Spleen (tissue), 11 donors: ENCODE data around the gene IGSF6. TPM values are rescaled to one million over a fixed set of nuclear protein-coding genes. Genes with fewer than 3 reads are reported as not detected.
A peak's percentile ranks its signal among the peaks of the same experiment; 100 is the strongest.
"Not testable (repeated sequence)": the region's sequence is repeated elsewhere in the genome, so short reads cannot be mapped to it uniquely, and the experiment has no call there.

ENCODE experiments used
- DNase-seq: peaks from one replicate; pipeline ENCODE4 v3.0.0-alpha.2; 2020
- H3K27ac ChIP-seq, 8 donors: fragments of 200-600 bp; sonication (generic) in 7 of 8; 1 replicate in 4 of 8; 2 replicates in 4 of 8; pipeline versions ENCODE4 v1.5.0 to v1.8.0; 2016 to 2021; ENCODE audit warnings: inconsistent platforms in 4 of 8, mild to moderate bottlenecking in 4 of 8, moderate library complexity in 1 of 8
- H3K27me3 ChIP-seq, 7 donors: fragments of 200-600 bp; sonication (generic) in 6 of 7; replicated peaks in 1 of 7; 1 replicate in 4 of 7; 2 replicates in 3 of 7; pipeline versions ENCODE4 v1.5.0 to v1.8.0; 2016 to 2021; ENCODE audit warnings: inconsistent platforms in 3 of 7, mild to moderate bottlenecking in 1 of 7
- H3K36me3 ChIP-seq, 6 donors: fragments of 200-600 bp; sonication (generic) in 5 of 6; 1 replicate in 4 of 6; 2 replicates in 2 of 6; pipeline versions ENCODE4 v1.5.0 to v1.8.0; 2016 to 2021; ENCODE audit warnings: inconsistent platforms in 2 of 6
- H3K4me1 ChIP-seq, 6 donors: fragments of 200-600 bp; sonication (generic) in 5 of 6; 1 replicate in 3 of 6; 2 replicates in 3 of 6; pipeline versions ENCODE4 v1.5.0 to v1.8.0; 2016 to 2021; ENCODE audit warnings: inconsistent platforms in 3 of 6
- H3K4me3 ChIP-seq, 8 donors: fragments of 200-600 bp; sonication (generic) in 7 of 8; 1 replicate in 4 of 8; 2 replicates in 4 of 8; pipeline versions ENCODE4 v1.5.0 to v1.8.0; 2016 to 2021; ENCODE audit warnings: inconsistent platforms in 4 of 8, mild to moderate bottlenecking in 4 of 8, moderate library complexity in 2 of 8
- H3K9me3 ChIP-seq, 8 donors: fragments of 200-600 bp; sonication (generic) in 7 of 8; 1 replicate in 4 of 8; 2 replicates in 4 of 8; pipeline versions ENCODE4 v1.5.0 to v1.8.0; 2016 to 2021; ENCODE audit warnings: inconsistent platforms in 4 of 8
- CTCF ChIP-seq, 11 experiments: fragments of 200-600 bp in 7 of 11; fragments of 450-650 bp in 4 of 11; sonication (generic) in 4 of 11; IDR thresholded peaks in 8 of 11; conservative IDR thresholded peaks in 3 of 11; 1 replicate in 7 of 11; 2 replicates in 4 of 11; pipeline versions ENCODE4 v1.4.0 to v1.8.0; 2016 to 2021; ENCODE audit warnings: antibody characterized with exemption in 11 of 11, inconsistent platforms in 4 of 11, mild to moderate bottlenecking in 1 of 11
- POLR2A ChIP-seq, 3 donors: fragments of 450-650 bp; IDR thresholded peaks; one replicate each; pipeline ENCODE4 v1.5.1; 2017; ENCODE audit warnings: antibody characterized with exemption in 3 of 3, mild to moderate bottlenecking in 1 of 3
- POLR2AphosphoS5 ChIP-seq, 3 donors: sonication (generic); formaldehyde crosslinking; IDR thresholded peaks; one replicate each; pipeline ENCODE4 v1.5.1; 2017; ENCODE audit warnings: antibody characterized with exemption in 3 of 3
- WGBS, 5 donors: extraction: QIAGEN DNeasy Blood & Tissue Kit in 3 of 5; methylation state at CpG; one replicate each; pipeline versions ENCODE4 v1.1.5 to v1.1.7; 2013 to 2018; 5-methylcytosine and 5-hydroxymethylcytosine counted together
- intact Hi-C: fragments of 100-400 bp; cut with DNase I; formaldehyde crosslinking; loops from one replicate; pipeline ENCODE4 v1.15.0; 2023; ENCODE audit warnings: low total_unique reads
- polyA plus RNA-seq, 3 donors: library from polyadenylated mRNA; stranded (reverse); fragments of 200-250 nt; gene quantifications; one replicate each; pipeline ENCODE4 v1.2.1, GENCODE V29; 2013
- total RNA-seq, 7 donors: library from RNA; depleted of rRNA in 3 of 7; stranded (reverse); fragments of >200 nt in 3 of 7; fragmentation: NEBNext Ultra II Directional in 4 of 7; extraction: Animal tissue kit (Norgen Biotek cat#: 25700) in 4 of 7; gene quantifications; one replicate each; pipeline versions ENCODE4 v1.1.0 to v1.2.1, GENCODE V29; 2016 to 2021
- donor health status: healthy with polysubstance abuse.
- donor health status: DM: no; HTN: no; CAD: no; lungs with moderate emphysema.
- donor health status: DM: no; HTN: no; CAD: no.
- donor health status: Bipolar disorder and iron deficiency.
- donor health status: healthy.
- donor health status: DM: no; HTN: no; CAD: no.
- donor health status: DM: yes; HTN: yes; CAD: no.

Gene IGSF6
- total and polyA plus RNA-seq, 10 donors = 15.5 to 134 (median 60.7) TPM

GRCh38 chr16:21610006-21610544 is 42.3 kb downstream of the IGSF6 start:
- no peak overlapping the region for H3K4me3 ChIP-seq

DNA sequence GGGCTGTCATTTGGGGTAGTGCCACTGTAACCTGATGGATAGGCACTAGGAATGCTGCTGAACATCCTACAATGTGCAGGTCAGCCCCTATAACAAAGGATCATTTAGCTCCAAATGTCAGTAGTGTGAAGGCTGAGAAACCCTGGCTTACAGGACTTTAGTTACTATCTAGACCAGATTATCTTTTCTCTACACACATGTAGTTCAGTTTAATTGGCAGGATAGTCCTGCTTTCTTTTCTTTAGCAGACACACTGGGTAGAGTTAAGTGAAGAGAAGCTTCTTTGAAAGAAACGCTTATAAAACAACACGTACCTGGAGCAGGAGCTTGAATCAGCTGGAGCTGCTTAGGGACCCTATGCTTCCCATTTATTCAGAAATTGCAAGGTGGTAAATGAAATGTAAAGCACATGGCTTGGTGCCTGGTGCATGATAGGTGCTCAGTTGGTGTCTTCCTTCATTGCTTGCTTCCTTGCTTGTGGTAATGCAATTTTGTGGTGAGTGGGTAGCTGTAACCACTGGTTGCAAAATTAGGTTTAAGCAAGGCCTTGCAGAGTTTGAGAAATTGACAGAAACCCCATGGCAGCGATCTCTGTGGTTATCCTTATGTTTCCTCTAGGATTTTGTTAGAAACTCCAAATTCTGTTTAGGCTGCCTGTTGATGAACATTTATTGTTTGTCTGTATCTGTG is 43.6 kb downstream of the IGSF6 start:
- Histone ChIP-seq H3K9me3 (no peaks in the 10 kb centered on the region), H3K36me3 (peaks cover 0 to 12% (median 0%) of the 10 kb centered on the region in 6 donors), H3K27me3 (no peaks in the 10 kb centered on the region), H3K4me1 (peaks cover 33 to 100% (median 83%) of the 10 kb centered on the region in 6 donors), H3K27ac (peak overlapping the region in 7 of 8 donors; percentile 10 to 82 (median 64)), H3K4me3 (peak overlapping the region in 2 of 8 donors; percentile 14 to 20)
- intact Hi-C loops = no loop called here
- WGBS, 5 donors = 37 to 66% (median 49%) methylated on average over 3 of the region's 3 CpGs
- DNase-seq = no peak
- TF ChIP-seq CTCF (IDR thresholded peaks at IDR 0.05 in 8 of 11, conservative IDR thresholded peaks at IDR 0.05 in 3 of 11) (no peak), POLR2AphosphoS5 (IDR thresholded peaks at IDR 0.05) (peak in 1 of 3 donors; percentile 70), POLR2A (IDR thresholded peaks at IDR 0.05) (no peak)

More at GRCh38 chr16:21610006-21610544, 42.3 kb downstream of the IGSF6 start:
- Histone ChIP-seq H3K4me1 (peaks cover 22 to 100% (median 74%) of the 10 kb centered on the region in 6 donors), H3K9me3 (no peaks in the 10 kb centered on the region), H3K27ac (peak overlapping the region in 4 of 8 donors; percentile 62 to 82 (median 78)), H3K36me3 (peaks cover 0 to 25% (median 0%) of the 10 kb centered on the region in 6 donors), H3K27me3 (no peaks in the 10 kb centered on the region)
- TF ChIP-seq POLR2A (IDR thresholded peaks at IDR 0.05) = no peak
- TF ChIP-seq CTCF (IDR thresholded peaks at IDR 0.05 in 8 of 11, conservative IDR thresholded peaks at IDR 0.05 in 3 of 11) = no peak
- TF ChIP-seq POLR2AphosphoS5 (IDR thresholded peaks at IDR 0.05) = no peak
- 73 to 88% (median 77%) methylated on average over 3 of the region's 3 CpGs for WGBS, 5 donors
- no peak for DNase-seq
- intact Hi-C loops = no loop called here

- intact Hi-C loops, H3K36me3 ChIP-seq, H3K4me3 ChIP-seq, DNase-seq, H3K9me3 ChIP-seq, H3K27me3 ChIP-seq: not testable (repeated sequence)
- Histone ChIP-seq H3K4me1 (peaks cover 43 to 100% (median 97%) of the 10 kb centered on the region in 6 donors), H3K27ac (peak overlapping the region in 4 of 8 donors; percentile 3 to 100 (median 69))
- WGBS, 5 donors = 84 to 95% (median 88%) methylated on average over 8 of the region's 8 CpGs
These were observed 46.6 kb downstream of the IGSF6 start for GRCh38 chr16:21605848-21606247.

DNA sequence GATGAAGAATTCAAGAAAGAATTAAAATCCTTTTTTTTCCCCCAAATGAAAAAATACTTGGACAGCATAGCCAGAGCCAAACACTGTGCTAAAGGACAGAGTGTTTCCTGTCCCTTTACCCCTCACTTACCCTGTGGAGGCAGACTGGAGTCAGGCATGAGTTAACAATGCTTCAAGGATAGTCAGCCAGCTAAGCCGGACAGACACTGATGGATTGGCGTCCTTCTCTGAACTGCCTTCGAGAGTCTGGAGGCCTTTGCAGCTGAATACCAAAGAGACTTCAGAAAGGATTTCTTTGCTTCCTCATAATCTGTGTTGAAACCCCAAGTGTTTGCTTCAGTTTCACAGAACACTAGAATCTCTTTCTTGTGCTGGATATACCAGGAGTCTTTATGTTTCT is 48.5 kb downstream of the IGSF6 start:
- TF ChIP-seq CTCF (IDR thresholded peaks at IDR 0.05 in 8 of 11, conservative IDR thresholded peaks at IDR 0.05 in 3 of 11) (no peak), POLR2AphosphoS5 (IDR thresholded peaks at IDR 0.05) (no peak), POLR2A (IDR thresholded peaks at IDR 0.05) (no peak)
- H3K4me3 ChIP-seq = peak overlapping the region in 1 of 8 donors; percentile 11

More for the DNA sequence above, 48.5 kb downstream of the IGSF6 start:
- intact Hi-C loops = no loop called here
- Histone ChIP-seq H3K27me3 (no peaks in the 10 kb centered on the region), H3K27ac (peak overlapping the region in 7 of 8 donors; percentile 21 to 100 (median 40)), H3K9me3 (no peaks in the 10 kb centered on the region), H3K36me3 (no peaks in the 10 kb centered on the region), H3K4me1 (peaks cover 30 to 90% (median 81%) of the 10 kb centered on the region in 6 donors)
- DNase-seq = no peak
- 42 to 63% (median 45%) methylated on average over 3 of the region's 3 CpGs for WGBS, 5 donors
